Measurements from ENCODE around the gene AP4M1.
A peak's percentile ranks its signal among the peaks of the same experiment; 100 is the strongest.

DNA sequence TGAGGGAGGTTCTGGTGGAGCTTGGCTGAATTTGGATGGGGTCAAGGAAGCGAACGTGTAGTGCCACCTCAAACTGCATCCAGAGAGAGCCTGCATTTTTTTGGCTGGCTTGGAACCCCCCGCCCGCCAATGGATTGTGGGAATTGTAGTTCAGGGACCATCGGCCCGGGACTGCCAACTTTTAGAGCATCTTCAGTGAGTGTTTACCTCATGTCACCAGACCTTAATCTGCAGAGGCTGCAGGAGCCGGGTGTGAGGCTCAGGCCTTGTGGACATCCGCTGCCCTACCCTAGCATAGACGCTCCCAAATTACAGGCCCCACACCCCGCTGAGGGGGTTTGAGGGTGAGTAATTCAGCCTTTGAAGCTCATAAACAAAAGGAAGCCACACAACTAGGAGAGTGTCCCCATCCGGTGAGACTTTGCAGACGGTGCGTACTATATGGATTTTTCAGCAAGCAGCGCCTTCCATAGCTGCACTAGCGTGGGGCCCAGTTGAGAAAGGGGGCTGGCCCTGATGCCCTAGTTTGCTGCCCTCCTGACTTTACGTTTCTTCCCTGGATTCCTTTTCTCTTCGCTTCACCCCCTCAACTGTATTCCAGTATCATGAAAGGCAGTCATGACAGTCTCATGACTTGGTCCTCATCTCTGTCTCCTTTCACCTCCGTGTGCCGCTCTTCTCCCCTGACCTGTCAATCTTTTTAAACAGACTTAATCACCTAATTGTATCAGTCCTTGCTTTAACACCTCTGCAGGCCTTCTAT is 18.7 kb downstream of the AP4M1 start:
- TF ChIP-seq, protein P1, sequence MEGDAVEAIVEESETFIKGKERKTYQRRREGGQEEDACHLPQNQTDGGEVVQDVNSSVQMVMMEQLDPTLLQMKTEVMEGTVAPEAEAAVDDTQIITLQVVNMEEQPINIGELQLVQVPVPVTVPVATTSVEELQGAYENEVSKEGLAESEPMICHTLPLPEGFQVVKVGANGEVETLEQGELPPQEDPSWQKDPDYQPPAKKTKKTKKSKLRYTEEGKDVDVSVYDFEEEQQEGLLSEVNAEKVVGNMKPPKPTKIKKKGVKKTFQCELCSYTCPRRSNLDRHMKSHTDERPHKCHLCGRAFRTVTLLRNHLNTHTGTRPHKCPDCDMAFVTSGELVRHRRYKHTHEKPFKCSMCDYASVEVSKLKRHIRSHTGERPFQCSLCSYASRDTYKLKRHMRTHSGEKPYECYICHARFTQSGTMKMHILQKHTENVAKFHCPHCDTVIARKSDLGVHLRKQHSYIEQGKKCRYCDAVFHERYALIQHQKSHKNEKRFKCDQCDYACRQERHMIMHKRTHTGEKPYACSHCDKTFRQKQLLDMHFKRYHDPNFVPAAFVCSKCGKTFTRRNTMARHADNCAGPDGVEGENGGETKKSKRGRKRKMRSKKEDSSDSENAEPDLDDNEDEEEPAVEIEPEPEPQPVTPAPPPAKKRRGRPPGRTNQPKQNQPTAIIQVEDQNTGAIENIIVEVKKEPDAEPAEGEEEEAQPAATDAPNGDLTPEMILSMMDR (IDR thresholded peaks at IDR 0.05): no peak
- TF ChIP-seq POLR2AphosphoS5 (IDR thresholded peaks at IDR 0.05): peak in 1 of 2 donors; percentile 41
